Activated CD8-positive, alpha-beta memory T cell treated with anti-CD3 and anti-CD28 coated beads, Interleukin-2, amount 50 U/mL, for 24 hours (primary cell): ENCODE data around the gene HEBP2.

Source experiments
- DNase-seq: peaks from one replicate; pipeline ENCODE4 v3.0.0-alpha.2; 2020; ENCODE audit errors: extremely low read depth

The HEBP2 gene

DNA sequence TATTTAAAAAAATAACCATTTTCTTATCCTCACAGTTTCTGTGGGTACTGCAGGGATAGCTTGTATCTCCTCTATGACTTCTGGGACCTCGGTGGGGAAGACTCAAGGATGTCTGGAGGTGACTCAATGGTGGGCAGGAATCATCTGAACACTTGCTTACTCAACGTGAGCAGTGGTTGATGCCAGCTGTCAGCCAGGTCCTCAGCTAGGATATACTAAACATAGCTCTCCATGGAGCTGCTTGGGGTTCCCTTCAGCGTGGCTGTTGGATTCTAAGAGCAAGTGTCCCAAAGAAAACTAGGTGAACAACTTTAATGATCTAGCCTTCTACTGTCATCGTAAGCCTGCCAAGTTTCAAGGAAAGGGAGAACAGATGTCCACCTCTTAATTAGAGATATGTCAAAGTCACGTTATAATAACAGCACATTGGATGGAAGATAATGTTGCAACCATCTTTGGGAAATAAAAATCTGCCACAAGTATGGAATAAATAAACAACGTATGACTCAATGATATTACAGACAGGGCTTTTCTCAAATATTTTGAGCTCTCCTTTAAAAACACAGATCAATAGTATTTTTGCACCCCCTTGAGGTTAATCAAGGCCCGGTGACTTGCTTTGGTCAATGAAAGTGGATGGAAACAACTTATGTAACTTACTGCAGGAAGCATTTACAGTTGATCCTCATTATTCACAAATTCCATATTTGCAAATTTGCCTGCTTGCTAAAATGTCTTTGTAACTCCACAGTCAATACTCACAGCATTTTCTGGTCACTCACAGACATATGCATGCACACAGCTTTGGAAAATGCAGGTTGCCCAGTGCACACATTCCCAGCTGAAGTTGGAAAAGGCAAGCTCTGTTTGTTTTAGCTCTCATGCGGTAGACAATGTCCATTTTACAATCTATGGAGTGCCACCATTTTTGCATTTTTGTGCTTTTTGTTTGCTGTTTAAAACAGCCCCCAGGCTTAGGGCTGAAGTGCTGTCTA is 6.6 kb upstream of the HEBP2 start:
- DNase-seq = no peak

- no peak for DNase-seq
Measured at GRCh38 chr6:138400326-138400725, 3.7 kb upstream of the HEBP2 start.

DNA sequence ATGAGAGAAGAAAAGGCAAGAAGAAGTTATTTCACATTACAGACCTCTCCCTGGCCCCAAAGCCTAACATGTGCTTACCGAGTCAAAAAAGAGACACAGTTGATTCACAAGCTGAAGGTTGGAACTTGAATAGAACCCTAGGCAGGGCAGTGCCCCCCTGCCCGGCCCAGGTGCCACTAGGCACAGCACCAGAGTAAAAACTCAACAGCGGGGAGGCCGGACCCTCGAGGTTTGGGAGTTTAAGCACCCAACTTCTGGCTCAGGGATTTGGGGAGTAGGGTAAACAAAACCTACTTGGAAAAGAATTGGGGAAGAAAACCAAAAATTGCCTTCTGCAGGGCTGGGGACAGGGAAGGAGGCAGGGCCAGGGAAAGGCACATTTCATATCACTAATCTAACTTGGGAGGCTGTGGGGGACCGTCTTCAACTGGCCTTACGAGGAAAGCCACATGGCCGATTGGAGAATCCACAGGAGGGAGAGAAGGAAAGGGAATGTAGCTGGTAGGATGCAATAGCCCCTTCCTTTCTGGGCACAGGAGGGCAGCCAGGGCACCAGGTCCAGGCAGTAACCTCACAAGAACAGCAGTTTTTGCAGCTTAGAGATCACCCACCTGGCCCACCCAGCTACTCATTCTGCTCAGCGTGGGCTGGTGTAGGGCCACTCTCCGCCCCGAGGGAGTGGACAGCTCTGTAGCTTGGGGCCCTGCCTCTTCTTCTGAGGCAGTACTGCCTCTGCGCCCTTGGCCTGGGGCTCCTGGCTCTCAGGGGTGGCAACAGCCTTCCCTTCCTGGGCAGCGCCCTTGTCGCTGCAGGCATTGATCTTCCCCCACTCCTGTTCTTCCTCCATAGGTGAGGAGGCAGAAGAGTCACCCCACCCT is 1.8 kb upstream of the HEBP2 start:
- no peak for DNase-seq

DNA sequence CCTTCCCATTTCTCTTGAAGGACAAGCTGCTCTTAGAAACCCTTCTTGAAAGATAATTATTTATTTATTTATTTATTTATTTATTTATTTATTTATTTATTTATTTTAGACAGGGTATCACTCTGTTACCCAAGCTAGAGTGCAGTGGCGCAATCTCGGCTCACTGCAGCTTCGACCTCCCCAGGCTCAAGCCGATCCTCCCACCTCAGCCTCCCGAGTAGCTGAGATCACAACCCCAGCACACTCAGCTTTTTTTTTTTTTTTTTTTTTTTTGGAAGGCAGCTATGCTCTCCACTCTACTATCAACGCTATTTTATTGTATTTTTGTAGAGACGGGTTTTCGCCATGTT is 1.2 kb upstream of the HEBP2 start:
- no peak for DNase-seq

GRCh38 chr6:138403324-138403800 is 661 bp upstream of the HEBP2 start:
- no peak for DNase-seq

DNA sequence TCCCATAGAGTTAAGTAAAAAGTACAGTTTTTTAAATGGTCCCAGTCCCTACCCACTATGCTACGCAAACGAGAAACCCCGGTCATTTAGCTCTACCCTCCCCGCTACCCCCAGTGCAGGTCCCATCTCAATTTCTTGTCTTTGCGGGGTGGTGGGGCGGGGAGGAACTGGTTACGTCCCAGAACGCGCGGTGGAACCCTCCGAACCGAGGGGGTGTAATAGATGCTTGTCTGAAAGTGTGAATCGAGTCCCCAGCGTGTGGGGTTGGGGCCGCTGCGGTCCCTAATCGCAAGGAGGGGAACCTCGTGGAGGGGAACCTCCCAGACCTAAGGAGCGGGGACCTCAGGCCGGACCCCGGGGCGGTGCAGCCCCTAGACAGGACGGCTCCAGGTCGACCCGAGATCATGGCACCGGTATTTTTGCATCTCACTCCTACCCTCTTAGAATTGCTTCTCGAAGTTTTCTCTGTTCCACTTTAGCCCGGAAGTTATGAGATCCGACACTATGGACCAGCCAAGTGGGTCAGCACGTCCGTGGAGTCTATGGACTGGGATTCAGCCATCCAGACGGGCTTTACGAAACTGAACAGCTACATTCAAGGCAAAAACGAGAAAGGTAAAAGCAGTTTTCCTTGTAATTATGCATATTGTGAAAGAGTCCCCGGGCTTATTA is 779 bp downstream of the HEBP2 start:
- DNase-seq = no peak

DNA sequence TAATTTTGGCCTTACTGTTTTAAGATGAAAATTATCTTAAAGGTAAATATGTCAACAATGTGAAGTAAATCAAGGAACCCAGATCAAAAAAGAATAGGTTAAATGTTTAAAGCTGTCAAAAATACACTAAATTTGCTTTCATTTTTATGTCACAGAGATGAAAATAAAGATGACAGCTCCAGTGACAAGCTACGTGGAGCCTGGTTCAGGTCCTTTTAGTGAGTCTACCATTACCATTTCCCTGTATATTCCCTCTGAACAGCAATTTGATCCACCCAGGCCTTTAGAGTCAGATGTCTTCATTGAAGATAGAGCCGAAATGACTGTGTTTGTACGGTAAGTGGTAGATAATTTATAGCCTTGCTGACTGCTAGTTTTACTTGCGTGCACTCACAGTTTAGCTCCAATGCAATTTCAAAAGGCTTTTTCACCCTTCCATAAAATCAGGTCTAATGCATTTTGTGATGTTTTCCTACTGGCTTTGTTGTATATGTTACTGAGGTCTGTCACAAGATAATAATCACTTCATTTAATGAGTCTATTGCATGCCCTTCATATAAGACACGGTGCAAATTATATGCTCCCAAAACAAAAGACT is 1.9 kb downstream of the HEBP2 start:
- DNase-seq = no peak

- no peak for DNase-seq
Measured at GRCh38 chr6:138406443-138406842, 2.4 kb downstream of the HEBP2 start.

GRCh38 chr6:138410048-138410735 is 6.2 kb downstream of the HEBP2 start:
- DNase-seq = no peak

DNA sequence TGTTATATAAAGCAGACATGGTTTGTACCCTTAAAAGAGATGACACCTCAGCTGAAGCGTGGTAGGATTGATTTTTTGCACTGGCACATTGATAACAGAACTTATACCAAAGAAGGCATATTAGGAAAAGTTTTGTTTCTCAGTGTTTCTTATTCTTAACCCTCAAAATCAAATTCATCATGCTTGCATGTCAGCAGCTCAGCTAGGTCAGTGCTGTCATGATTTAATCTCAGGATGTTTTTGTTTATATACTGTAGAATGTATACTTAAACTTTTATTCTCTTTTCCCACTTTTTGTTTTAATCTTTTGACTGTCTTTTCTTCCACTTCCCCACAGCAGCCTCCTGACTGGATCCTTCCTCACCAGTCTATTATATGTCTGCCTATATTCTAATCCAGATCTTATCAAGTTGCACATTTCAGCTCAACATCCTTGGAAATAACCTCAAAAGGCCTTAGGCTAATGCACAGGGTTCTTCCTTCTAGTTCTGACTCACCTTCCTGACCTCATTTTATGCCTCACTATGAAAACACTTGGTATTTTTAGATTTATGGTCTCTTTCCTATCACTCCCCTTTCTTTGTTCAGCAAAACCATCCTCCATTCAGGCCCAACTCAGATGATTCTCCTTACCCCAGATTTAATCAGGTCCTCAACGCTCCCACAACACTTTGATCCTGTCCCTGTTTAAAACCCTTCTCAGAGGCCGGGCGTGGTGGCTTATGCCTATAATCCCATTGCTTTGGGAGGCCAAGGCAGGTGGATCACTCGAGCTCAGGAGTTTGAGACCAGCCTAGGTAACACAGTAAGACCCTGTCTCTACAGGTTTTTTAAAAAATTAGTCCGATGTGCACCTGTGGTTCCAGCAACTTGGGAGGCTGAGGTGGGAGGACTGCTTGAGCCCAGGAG is 7.2 kb downstream of the HEBP2 start:
- DNase-seq = no peak

GRCh38 chr6:138415125-138415524 is 11.1 kb downstream of the HEBP2 start:
- DNase-seq = no peak

DNA sequence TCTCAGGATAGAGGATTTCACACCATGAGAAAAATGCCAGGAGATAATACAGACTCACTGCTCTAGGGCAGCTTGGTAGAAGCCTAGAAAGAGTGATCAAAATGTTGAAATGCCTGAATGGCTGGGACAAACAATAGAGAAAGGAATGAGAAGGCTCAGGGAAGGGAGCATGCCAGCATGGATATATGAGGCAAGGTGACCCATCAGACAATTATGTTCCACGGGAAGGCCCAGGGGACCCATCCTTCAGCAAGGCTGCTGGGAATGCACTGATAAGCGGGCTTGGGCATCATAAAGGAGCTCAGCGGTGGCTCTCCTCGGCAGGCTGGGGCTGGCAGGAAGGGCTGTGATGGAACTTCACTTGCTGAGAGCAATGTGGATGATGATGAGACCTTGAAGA is 12.2 kb downstream of the HEBP2 start:
- DNase-seq = no peak

- no peak for DNase-seq
Measured at GRCh38 chr6:138417493-138418117, 13.6 kb downstream of the HEBP2 start.

DNA sequence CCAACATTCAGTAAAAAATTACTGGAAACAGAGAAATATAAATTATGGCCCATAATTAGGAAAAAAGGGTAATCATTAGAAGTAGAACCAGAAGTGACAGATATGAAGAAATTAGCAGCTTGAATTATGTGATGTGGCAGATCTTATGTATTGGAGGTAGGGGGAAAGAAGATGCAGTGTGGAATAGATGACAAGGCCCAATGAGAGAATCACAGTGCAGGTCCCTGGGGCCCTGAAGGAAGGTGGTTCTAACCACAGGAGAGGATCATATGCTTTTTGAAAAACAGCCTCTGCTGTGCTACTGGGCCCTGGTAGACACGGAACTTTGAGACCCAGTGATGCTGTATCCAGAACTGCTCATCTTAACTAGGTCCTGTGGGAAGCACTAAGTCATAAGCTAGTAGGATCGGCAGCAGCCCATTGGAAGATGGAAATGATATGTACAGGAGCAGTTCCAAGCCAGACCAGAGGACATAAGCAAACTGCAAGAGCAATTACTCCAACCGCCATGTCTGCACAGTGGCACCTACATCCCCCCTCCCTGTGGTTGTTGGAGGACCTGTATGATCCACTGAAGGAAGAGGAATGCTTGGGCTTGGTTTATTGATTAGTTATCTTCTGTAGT is 14.2 kb downstream of the HEBP2 start:
- no peak for DNase-seq

- DNase-seq = no peak
Measured at GRCh38 chr6:138419766-138420165, 15.7 kb downstream of the HEBP2 start.

- no peak for DNase-seq
Measured at GRCh38 chr6:138420356-138420755, 16.3 kb downstream of the HEBP2 start.

- no peak for DNase-seq
Measured at GRCh38 chr6:138421089-138421488, 17.1 kb downstream of the HEBP2 start.

DNA sequence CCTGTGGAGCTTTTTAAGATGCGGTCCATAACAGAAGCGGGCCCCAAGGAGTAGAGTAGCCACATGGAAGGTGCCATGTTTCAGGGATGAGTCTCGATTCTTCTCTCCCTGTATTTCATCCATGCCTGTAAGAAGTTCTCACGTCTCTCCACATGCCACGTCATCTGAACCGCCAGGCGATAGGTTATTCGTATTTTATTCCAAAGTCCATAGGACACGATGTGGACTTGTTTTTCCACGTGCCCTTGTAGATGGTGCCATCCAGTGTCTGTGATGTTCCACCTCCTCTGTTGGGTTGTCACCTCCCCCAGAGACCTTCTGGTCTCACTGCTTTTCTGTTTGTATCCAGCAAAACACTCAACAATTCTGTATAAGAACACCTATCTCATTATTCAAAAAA is 17.6 kb downstream of the HEBP2 start:
- DNase-seq = no peak

- no peak for DNase-seq
Measured at GRCh38 chr6:138422861-138423260, 18.8 kb downstream of the HEBP2 start.
